HG02938 (cell line): Measurements from ENCODE around the gene FBXO21.
"Not testable (repeated sequence)": the region's sequence is repeated elsewhere in the genome, so short reads cannot be mapped to it uniquely, and the experiment has no call there.

Experiments
- ATAC-seq: cut with Tn5 transposase; IDR thresholded peaks from one replicate; pipeline ENCODE4 v1.9.1; 2021; ENCODE audit warnings: mild to moderate bottlenecking, moderate library complexity; ENCODE audit not compliant: unreplicated experiment

FBXO21 gene

GRCh38 chr12:117109943-117110635, 80.2 kb downstream of the FBXO21 start:
- no peak for ATAC-seq

GRCh38 chr12:117105902-117106301, 84.4 kb downstream of the FBXO21 start:
- no peak for ATAC-seq

- not testable (repeated sequence) for ATAC-seq
Measured at GRCh38 chr12:117104003-117104402, 86.3 kb downstream of the FBXO21 start.

- ATAC-seq: no peak
Measured at GRCh38 chr12:117102800-117103181, 87.5 kb downstream of the FBXO21 start.

GRCh38 chr12:117101953-117102799, 88.1 kb downstream of the FBXO21 start:
- no peak for ATAC-seq

DNA sequence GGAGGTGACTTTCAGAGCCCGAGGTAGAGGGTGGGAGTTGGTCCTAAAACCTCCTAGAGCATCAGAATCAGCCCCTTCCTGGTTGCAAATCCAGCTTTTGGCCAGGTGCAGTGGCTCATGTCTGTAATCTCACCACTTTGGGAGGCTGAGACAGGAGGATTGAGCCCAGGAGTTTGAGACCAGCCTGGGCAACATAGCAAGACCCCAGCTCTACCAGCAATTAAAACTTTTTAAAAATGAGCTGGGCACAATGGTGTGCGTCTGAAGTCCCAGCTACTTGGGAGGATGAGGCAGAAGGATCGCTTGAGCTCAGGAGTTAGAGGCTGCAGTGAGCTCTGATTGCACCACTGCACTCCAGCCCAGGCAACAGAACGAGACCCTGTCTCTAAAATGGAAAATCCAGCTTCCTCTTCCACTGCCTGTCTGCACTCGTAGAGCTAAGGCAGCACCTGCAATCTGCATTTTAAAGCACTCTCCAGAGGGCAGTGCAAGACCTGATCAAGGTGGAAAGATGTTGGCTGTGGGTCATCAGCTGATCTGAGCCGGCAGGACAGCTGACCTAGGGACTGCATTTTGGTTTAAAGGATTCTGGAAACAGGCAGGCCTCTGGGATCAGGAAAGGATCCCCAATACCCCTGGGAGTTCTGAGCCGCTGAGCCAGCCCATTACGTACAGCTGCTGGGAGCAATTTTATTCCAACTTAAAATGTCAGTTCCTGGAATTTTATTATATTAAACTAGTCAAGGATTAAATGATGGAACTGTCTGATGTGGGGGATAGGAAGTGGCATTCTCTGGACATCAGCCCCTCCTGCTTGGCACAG, 89.2 kb downstream of the FBXO21 start:
- ATAC-seq: no peak

DNA sequence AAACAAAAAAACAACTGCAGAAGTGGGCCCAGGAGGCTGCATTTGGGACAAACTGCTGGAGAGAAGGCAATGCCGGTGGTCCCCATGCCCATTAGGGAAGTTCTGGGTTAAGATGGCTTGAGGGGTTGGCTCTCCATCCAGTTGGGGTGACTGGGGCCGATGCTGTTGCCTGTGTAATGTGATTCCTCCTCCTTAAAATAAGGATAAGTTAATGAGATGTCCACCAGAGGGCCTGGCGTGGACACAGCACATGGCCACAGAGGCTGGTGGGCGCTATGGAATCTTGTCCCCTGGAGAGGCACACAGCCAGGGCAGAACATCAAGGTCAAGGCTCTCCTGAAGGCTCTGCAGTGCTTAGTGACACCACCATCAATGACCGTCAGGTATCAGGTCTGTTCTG, 90.0 kb downstream of the FBXO21 start:
- no peak for ATAC-seq

GRCh38 chr12:117098361-117099217, 91.7 kb downstream of the FBXO21 start:
- ATAC-seq: peak; percentile 41

DNA sequence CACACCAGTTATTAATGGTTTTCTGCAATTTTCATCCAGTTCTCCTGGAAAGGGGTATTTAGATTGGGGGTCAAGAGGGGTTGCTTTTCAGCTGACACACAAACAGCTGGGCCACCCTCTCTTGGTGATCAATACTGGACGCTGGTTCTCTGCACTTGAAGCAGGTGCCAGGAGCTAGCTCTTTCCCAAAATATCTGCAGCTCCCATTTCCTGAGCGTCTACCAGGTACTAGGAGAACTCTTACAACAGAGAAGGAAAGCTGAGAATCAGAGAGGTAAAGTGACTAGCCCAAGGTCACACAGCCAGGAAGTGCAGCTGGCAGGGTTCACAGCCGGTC, 92.3 kb downstream of the FBXO21 start:
- no peak for ATAC-seq

- ATAC-seq: no peak
Measured at GRCh38 chr12:117097159-117097558, 93.1 kb downstream of the FBXO21 start.

GRCh38 chr12:117096501-117097042, 93.7 kb downstream of the FBXO21 start:
- ATAC-seq: no peak

DNA sequence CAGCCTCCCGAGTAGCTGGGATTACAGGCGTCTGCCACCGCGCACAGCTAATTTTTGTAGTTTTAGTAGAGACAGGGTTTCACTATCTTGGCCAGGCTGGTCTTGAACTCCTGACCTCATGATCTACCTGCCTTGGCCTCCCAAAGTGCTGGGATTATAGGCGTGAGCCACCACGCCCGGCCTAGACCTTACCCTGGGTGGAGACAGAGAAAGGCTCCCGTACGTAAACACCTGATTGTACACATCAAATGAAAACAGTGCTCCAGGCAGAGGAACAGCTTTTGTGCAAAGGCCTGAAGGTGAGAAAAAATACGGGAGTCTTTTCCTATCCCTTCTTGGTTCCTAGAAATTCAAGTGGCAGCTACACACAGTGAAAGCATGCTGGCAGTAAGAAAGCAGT, 95.1 kb downstream of the FBXO21 start:
- ATAC-seq: not testable (repeated sequence)

GRCh38 chr12:117093918-117094630, 96.2 kb downstream of the FBXO21 start:
- ATAC-seq: no peak

DNA sequence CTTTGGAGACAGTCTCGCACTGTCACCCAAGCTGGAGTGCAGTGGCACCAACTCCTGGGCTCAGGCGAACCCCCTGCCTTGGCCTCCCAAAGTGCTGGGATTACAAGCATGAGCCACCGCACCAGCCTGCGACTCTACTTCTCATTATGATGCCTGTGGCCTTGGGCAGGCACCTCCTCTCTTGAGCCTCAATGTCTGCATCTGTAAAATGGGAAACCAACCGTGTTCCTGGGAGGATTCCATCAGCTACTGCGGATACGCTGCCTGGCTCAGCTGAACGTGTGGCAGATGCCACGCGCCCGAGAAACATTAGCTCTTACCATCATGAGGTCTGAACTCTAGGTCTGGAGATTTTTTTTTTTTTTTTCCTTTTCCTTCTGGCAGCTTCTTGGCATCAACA, 96.8 kb downstream of the FBXO21 start:
- no peak for ATAC-seq

GRCh38 chr12:117092886-117093285, 97.4 kb downstream of the FBXO21 start:
- no peak for ATAC-seq

GRCh38 chr12:117092511-117092780, 97.8 kb downstream of the FBXO21 start:
- ATAC-seq: no peak
